ENCODE results near the gene SYNRG. TPM values are rescaled to one million over a fixed set of nuclear protein-coding genes. Genes with fewer than 3 reads are reported as not detected.
A peak's percentile ranks its signal among the peaks of the same experiment; 100 is the strongest.
"Not testable (repeated sequence)": the region's sequence is repeated elsewhere in the genome, so short reads cannot be mapped to it uniquely, and the experiment has no call there.

The SYNRG gene
- total and polyA plus RNA-seq, 5 donors from 2014 or later, result 72.0 to 118 (median 74.5) TPM

DNA sequence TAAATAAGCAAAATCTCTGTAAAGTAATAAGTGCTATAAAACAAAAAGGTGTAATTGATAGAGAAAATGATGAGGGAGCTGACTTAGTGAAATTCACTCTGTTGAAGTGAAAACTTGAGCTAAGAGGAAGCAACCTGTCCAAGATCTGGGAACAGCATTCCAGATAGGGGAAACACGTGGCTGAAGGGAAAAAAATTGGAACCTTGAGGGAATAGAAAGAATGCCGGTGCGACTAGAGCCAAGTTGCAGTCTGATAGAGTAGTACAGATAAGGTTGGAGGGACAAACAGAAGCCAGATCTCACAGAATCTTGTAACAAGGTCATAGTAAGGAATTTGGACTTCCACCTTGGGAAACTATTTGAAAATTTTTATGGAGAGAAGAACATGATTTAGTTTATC, 34.7 kb upstream of the SYNRG start:
- Histone ChIP-seq H3K36me3 (ENCODE audit: control insufficient read depth, insufficient read depth, low read length) (peaks cover 11% of the 10 kb centered on the region), H3K4me3 (ENCODE audit: low read depth, low read length) (peak overlapping the region; percentile 99), H3K27me3 (ENCODE audit: control insufficient read depth, insufficient read depth, low read length) (peaks cover 26% of the 10 kb centered on the region), H3K4me1 (ENCODE audit: control insufficient read depth, insufficient read depth, low read length, poor library complexity, severe bottlenecking) (peaks cover 24% of the 10 kb centered on the region), H3K9me3 (ENCODE audit: control insufficient read depth in 2 of 2, low read length in 2 of 2) (no peaks in the 10 kb centered on the region), H3K27ac (ENCODE audit: insufficient read depth, low read length, poor library complexity, severe bottlenecking) (no peak overlapping the region)
- no peak for DNase-seq
- no peak for ATAC-seq (ENCODE audit: low read depth in 2 of 2)
- Mint-ChIP-seq H3K9me3 (peaks cover 0 to 1% (median 0%) of the 10 kb centered on the region in 7 donors), H3K4me3 (peak overlapping the region; percentile 90 to 99 (median 96)), H3K36me3 (peaks cover 13% of the 10 kb centered on the region), H3K27ac (peak overlapping the region in 2 of 3 donors; percentile 93 to 96), H3K4me1 (peaks cover 23 to 47% (median 29%) of the 10 kb centered on the region in 4 donors), H3K27me3 (peaks cover 51% of the 10 kb centered on the region)

DNA sequence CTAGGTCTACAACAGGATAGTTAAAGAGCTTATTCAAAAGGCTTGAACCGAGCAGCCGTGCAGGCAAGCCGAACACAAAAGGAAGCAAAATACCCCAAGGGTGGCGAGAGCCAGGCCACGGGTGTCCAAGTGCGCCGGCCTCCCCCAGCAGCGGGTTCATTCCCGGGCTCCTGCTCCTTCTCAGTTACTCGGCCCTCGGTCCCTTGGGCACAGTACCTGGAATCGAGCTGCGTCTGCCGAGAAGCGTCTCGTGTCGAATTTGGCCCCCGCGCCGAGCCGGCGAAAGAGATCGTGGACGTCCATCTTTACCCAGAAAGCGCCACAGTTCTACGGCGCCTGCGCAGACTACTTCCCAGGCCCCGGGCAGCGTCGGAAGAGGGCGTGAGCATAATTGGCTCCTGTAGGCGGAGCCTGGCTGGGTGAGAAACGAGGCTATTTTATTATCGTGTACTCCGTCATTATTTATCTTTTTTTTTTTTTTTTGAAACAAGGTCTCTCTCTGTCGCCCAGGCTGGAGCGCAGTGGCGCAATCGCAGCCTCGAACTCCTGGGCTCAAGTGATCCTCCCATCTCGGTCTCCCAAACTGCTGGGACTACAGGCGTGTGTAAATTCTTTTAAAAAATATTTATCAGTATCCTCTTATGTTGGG, 34.0 kb upstream of the SYNRG start, which contains the start of gene DDX52:
TSS of gene DDX52 (minus strand) at position 329 of the 649 bp plus-strand sequence. CDS start at position 303, 26 bp downstream.
- Histone ChIP-seq H3K27ac (ENCODE audit: insufficient read depth, low read length, poor library complexity, severe bottlenecking) (peak within 1 kb of the TSS; percentile 71), H3K4me3 (ENCODE audit: low read depth, low read length) (peak within 1 kb of the TSS; percentile 99), H3K4me1 (ENCODE audit: control insufficient read depth, insufficient read depth, low read length, poor library complexity, severe bottlenecking) (peaks cover 24% of the 10 kb centered on the region), H3K27me3 (ENCODE audit: control insufficient read depth, insufficient read depth, low read length) (peaks cover 20% of the 10 kb centered on the region), H3K36me3 (ENCODE audit: control insufficient read depth, insufficient read depth, low read length) (peaks cover 11% of the 10 kb centered on the region), H3K9me3 (ENCODE audit: control insufficient read depth in 2 of 2, low read length in 2 of 2) (no peaks in the 10 kb centered on the region)
- H3K27ac Mint-ChIP-seq, result peak within 1 kb of the TSS; percentile 79 to 96 (median 93)
- peaks cover 26 to 51% (median 33%) of the 10 kb centered on the region in 4 donors for H3K4me1 Mint-ChIP-seq
- H3K4me3 Mint-ChIP-seq, result peak within 1 kb of the TSS; percentile 90 to 99 (median 96)
- peaks cover 16% of the 10 kb centered on the region for H3K36me3 Mint-ChIP-seq
- DNase-seq (peak; percentile 85 to 93 (median 88)), ATAC-seq (ENCODE audit: low read depth in 2 of 2) (peak; percentile 96 to 99)
- H3K9me3 Mint-ChIP-seq, result peaks cover 0 to 1% (median 0%) of the 10 kb centered on the region in 7 donors
- H3K27me3 Mint-ChIP-seq, result peaks cover 45% of the 10 kb centered on the region

DNA sequence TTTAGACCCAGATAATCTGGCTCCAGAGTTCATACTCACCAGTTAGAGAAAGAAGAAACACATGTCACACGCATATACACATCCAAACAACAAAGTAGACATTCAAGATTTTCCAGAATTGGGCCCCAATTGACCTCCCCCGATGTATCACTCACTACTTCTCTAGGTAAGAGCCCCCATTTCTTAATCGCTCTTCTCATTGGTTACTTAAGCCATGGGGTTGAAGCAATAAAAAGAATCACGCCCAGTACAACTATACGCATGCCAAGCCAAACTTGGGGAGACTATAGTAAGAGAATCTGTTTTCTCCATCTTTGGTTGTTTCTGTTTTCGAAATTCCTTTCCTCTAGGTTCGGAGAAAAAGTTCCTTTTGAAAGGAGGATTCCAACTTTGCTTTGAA, 33.5 kb upstream of the SYNRG start:
- ATAC-seq (ENCODE audit: low read depth in 2 of 2) (no peak), DNase-seq (peak in 2 of 3 donors; percentile 9 to 32)
- H3K27me3 Mint-ChIP-seq, result peaks cover 41% of the 10 kb centered on the region
- Histone ChIP-seq H3K4me1 (ENCODE audit: control insufficient read depth, insufficient read depth, low read length, poor library complexity, severe bottlenecking) (peaks cover 24% of the 10 kb centered on the region), H3K9me3 (ENCODE audit: control insufficient read depth in 2 of 2, low read length in 2 of 2) (no peaks in the 10 kb centered on the region), H3K27ac (ENCODE audit: insufficient read depth, low read length, poor library complexity, severe bottlenecking) (peak overlapping the region; percentile 71), H3K36me3 (ENCODE audit: control insufficient read depth, insufficient read depth, low read length) (peaks cover 16% of the 10 kb centered on the region), H3K27me3 (ENCODE audit: control insufficient read depth, insufficient read depth, low read length) (peaks cover 17% of the 10 kb centered on the region), H3K4me3 (ENCODE audit: low read depth, low read length) (peak overlapping the region; percentile 99)
- peaks cover 0 to 1% (median 0%) of the 10 kb centered on the region in 7 donors for H3K9me3 Mint-ChIP-seq
- peaks cover 20% of the 10 kb centered on the region for H3K36me3 Mint-ChIP-seq
- peaks cover 28 to 56% (median 38%) of the 10 kb centered on the region in 4 donors for H3K4me1 Mint-ChIP-seq
- peak overlapping the region; percentile 79 to 96 (median 93) for H3K27ac Mint-ChIP-seq
- peak overlapping the region; percentile 90 to 99 (median 96) for H3K4me3 Mint-ChIP-seq

DNA sequence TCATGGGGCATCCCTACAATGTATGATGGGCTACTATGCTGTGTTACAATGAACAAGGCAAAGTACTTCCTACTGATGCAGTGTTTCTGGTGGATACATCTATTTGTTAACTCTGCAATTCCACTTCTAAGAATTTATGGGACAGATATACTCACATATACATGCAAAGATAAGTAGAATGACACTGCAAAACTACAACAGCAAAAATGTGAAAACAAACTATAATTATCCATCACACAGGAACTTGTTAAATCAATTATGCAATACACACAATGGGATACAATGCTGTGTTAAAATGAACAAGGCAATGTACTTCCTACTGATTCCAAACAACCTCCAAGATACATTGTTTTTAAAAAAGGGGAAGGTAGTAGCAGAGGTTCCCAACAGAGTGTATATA, 30.8 kb upstream of the SYNRG start:
- Histone ChIP-seq H3K27me3 (ENCODE audit: control insufficient read depth, insufficient read depth, low read length) (peaks cover 5% of the 10 kb centered on the region), H3K4me1 (ENCODE audit: control insufficient read depth, insufficient read depth, low read length, poor library complexity, severe bottlenecking) (peaks cover 24% of the 10 kb centered on the region), H3K36me3 (ENCODE audit: control insufficient read depth, insufficient read depth, low read length) (peaks cover 30% of the 10 kb centered on the region), H3K4me3 (ENCODE audit: low read depth, low read length) (peak overlapping the region; percentile 11), H3K9me3 (ENCODE audit: control insufficient read depth in 2 of 2, low read length in 2 of 2) (no peaks in the 10 kb centered on the region), H3K27ac (ENCODE audit: insufficient read depth, low read length, poor library complexity, severe bottlenecking) (no peak overlapping the region)
- DNase-seq, result no peak
- H3K9me3 Mint-ChIP-seq, result no peaks in the 10 kb centered on the region
- peaks cover 35 to 62% (median 44%) of the 10 kb centered on the region in 4 donors for H3K4me1 Mint-ChIP-seq
- no peak overlapping the region for H3K27ac Mint-ChIP-seq
- H3K36me3 Mint-ChIP-seq, result peaks cover 26% of the 10 kb centered on the region
- no peak for ATAC-seq (ENCODE audit: low read depth in 2 of 2)
- peak overlapping the region in 2 of 4 donors; percentile 62 to 78 for H3K4me3 Mint-ChIP-seq
- peaks cover 19% of the 10 kb centered on the region for H3K27me3 Mint-ChIP-seq

DNA sequence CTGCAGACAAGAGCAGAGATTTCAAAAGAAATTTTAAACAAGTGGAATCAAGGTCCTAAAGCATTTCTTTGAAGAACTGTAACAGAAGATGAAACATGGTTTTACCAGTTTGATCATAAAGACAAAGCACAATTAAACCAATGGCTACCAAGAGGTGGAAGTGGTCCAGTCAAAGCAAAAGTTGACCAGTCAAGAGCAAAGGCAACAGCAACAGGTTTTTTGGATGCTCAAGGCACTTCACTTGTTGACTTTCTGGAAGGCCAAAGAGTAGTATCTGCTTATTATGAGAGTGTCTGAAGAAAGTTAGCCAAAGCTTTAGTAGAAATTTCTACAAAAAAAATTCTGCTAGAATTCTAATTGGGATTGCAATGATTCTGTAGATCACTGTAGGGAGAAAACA, 28.7 kb upstream of the SYNRG start:
- Mint-ChIP-seq H3K9me3 (no peaks in the 10 kb centered on the region), H3K4me1 (peaks cover 31 to 48% (median 35%) of the 10 kb centered on the region in 4 donors), H3K27me3 (no peaks in the 10 kb centered on the region), H3K4me3 (peak overlapping the region in 1 of 4 donors; percentile 29), H3K36me3 (peaks cover 26% of the 10 kb centered on the region), H3K27ac (no peak overlapping the region)
- no peak for ATAC-seq (ENCODE audit: low read depth in 2 of 2)
- Histone ChIP-seq H3K27me3 (ENCODE audit: control insufficient read depth, insufficient read depth, low read length) (no peaks in the 10 kb centered on the region), H3K4me3 (ENCODE audit: low read depth, low read length) (no peak overlapping the region), H3K9me3 (ENCODE audit: control insufficient read depth in 2 of 2, low read length in 2 of 2) (no peaks in the 10 kb centered on the region), H3K36me3 (ENCODE audit: control insufficient read depth, insufficient read depth, low read length) (peaks cover 33% of the 10 kb centered on the region), H3K27ac (ENCODE audit: insufficient read depth, low read length, poor library complexity, severe bottlenecking) (no peak overlapping the region), H3K4me1 (ENCODE audit: control insufficient read depth, insufficient read depth, low read length, poor library complexity, severe bottlenecking) (peaks cover 16% of the 10 kb centered on the region)
- no peak for DNase-seq

DNA sequence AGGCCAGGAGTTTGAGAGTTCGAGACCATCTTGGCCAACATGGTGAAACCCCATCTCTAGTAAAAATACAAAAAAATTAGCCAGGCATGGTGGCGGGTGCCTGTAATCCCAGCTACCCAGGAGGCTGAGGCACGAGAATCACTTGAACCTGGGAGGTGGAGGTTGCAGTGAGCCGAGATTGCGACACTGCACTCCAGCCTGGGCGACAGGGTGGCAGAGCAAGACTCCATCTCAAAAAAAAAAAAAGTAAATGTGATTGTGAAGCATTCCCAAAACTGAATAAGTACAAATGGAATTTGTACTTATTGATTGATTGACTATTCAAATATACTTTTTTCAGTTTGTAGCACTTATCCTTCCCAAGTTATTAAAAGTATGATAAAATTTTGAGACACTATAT, 7.2 kb upstream of the SYNRG start:
- not testable (repeated sequence) for H3K4me3 Mint-ChIP-seq; H3K9me3 ChIP-seq (ENCODE audit: control insufficient read depth in 2 of 2, low read length in 2 of 2); H3K4me1 ChIP-seq (ENCODE audit: control insufficient read depth, insufficient read depth, low read length, poor library complexity, severe bottlenecking); ATAC-seq (ENCODE audit: low read depth in 2 of 2); H3K27ac Mint-ChIP-seq; H3K27ac ChIP-seq (ENCODE audit: insufficient read depth, low read length, poor library complexity, severe bottlenecking); H3K4me3 ChIP-seq (ENCODE audit: low read depth, low read length); H3K27me3 Mint-ChIP-seq; H3K4me1 Mint-ChIP-seq; H3K9me3 Mint-ChIP-seq; H3K27me3 ChIP-seq (ENCODE audit: control insufficient read depth, insufficient read depth, low read length); DNase-seq
- peaks cover 70% of the 10 kb centered on the region for H3K36me3 ChIP-seq (ENCODE audit: control insufficient read depth, insufficient read depth, low read length)
- H3K36me3 Mint-ChIP-seq, result peaks cover 19% of the 10 kb centered on the region

DNA sequence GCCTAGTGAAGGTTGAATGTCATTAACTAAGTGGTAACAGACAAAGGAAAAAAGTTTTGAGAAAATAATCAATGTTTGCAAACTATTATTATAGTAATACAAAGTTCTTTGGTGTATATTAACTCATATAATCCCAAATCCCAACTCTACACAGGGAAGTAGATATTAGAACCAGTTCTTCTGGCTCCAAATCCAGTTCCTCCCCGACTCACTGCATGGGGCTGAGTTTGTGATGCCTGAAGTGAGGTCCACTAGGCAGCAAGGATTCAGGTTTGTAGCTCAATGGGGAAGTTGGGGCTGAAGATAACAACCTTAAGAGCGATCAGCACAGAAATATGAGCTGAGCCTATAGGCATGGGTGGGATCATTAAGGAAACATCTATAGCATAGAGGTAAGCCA, 5.6 kb upstream of the SYNRG start:
- no peaks in the 10 kb centered on the region for H3K27me3 ChIP-seq (ENCODE audit: control insufficient read depth, insufficient read depth, low read length)
- no peak overlapping the region for H3K4me3 ChIP-seq (ENCODE audit: low read depth, low read length)
- H3K36me3 ChIP-seq (ENCODE audit: control insufficient read depth, insufficient read depth, low read length), result peaks cover 54% of the 10 kb centered on the region
- no peak for DNase-seq
- no peaks in the 10 kb centered on the region for H3K9me3 Mint-ChIP-seq
- H3K9me3 ChIP-seq (ENCODE audit: control insufficient read depth in 2 of 2, low read length in 2 of 2), result no peaks in the 10 kb centered on the region
- H3K4me3 Mint-ChIP-seq, result no peak overlapping the region
- H3K36me3 Mint-ChIP-seq, result peaks cover 10% of the 10 kb centered on the region
- H3K27me3 Mint-ChIP-seq, result no peaks in the 10 kb centered on the region
- peaks cover 3% of the 10 kb centered on the region for H3K4me1 ChIP-seq (ENCODE audit: control insufficient read depth, insufficient read depth, low read length, poor library complexity, severe bottlenecking)
- H3K27ac Mint-ChIP-seq, result no peak overlapping the region
- H3K4me1 Mint-ChIP-seq, result peaks cover 0 to 11% (median 2%) of the 10 kb centered on the region in 4 donors
- no peak for ATAC-seq (ENCODE audit: low read depth in 2 of 2)
- no peak overlapping the region for H3K27ac ChIP-seq (ENCODE audit: insufficient read depth, low read length, poor library complexity, severe bottlenecking)

DNA sequence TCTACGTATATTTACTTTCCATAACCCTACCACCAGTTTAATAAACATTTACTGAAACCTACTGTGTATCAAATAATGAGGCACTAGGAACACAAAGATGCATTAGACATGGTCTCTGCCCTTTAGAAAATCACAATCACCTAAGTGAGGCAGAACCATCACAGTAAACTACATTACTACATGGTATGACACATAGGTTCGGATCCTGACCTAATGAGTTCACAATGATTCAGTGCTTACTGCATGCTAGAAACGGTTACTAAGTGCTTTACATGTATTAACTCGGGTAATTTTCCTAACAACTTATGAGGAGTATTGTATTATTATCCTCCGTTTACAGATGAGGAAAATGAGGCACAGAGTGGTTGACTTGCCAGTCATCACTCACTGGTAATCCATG, 5.2 kb upstream of the SYNRG start:
- Mint-ChIP-seq H3K4me1 (peaks cover 0 to 15% (median 6%) of the 10 kb centered on the region in 4 donors), H3K36me3 (peaks cover 8% of the 10 kb centered on the region), H3K9me3 (no peaks in the 10 kb centered on the region), H3K4me3 (no peak overlapping the region), H3K27me3 (no peaks in the 10 kb centered on the region), H3K27ac (no peak overlapping the region)
- DNase-seq (no peak), ATAC-seq (ENCODE audit: low read depth in 2 of 2) (no peak)
- no peaks in the 10 kb centered on the region for H3K9me3 ChIP-seq (ENCODE audit: control insufficient read depth in 2 of 2, low read length in 2 of 2)
- no peak overlapping the region for H3K4me3 ChIP-seq (ENCODE audit: low read depth, low read length)
- H3K4me1 ChIP-seq (ENCODE audit: control insufficient read depth, insufficient read depth, low read length, poor library complexity, severe bottlenecking), result peaks cover 7% of the 10 kb centered on the region
- no peak overlapping the region for H3K27ac ChIP-seq (ENCODE audit: insufficient read depth, low read length, poor library complexity, severe bottlenecking)
- no peaks in the 10 kb centered on the region for H3K27me3 ChIP-seq (ENCODE audit: control insufficient read depth, insufficient read depth, low read length)
- peaks cover 50% of the 10 kb centered on the region for H3K36me3 ChIP-seq (ENCODE audit: control insufficient read depth, insufficient read depth, low read length)
